HepG2 (cell line): ENCODE data around the gene PRSS53.

ENCODE experiments used
- RFXANK ChIP-seq: IDR thresholded peaks from 2 replicates; pipeline ENCODE4 v1.6.1; 2016
- SALL2 ChIP-seq: sonication (generic); formaldehyde crosslinking; IDR thresholded peaks from 2 replicates; pipeline ENCODE4 v1.8.1; 2023; ENCODE audit warnings: mild to moderate bottlenecking, missing genetic modification reagents, inconsistent platforms
- TF ChIP-seq, protein P1 (sequence below): sonication (generic); formaldehyde crosslinking; conservative IDR thresholded peaks from 2 replicates; pipeline ENCODE4 v1.4.0; 2020; ENCODE audit warnings: missing genetic modification reagents

DNA sequence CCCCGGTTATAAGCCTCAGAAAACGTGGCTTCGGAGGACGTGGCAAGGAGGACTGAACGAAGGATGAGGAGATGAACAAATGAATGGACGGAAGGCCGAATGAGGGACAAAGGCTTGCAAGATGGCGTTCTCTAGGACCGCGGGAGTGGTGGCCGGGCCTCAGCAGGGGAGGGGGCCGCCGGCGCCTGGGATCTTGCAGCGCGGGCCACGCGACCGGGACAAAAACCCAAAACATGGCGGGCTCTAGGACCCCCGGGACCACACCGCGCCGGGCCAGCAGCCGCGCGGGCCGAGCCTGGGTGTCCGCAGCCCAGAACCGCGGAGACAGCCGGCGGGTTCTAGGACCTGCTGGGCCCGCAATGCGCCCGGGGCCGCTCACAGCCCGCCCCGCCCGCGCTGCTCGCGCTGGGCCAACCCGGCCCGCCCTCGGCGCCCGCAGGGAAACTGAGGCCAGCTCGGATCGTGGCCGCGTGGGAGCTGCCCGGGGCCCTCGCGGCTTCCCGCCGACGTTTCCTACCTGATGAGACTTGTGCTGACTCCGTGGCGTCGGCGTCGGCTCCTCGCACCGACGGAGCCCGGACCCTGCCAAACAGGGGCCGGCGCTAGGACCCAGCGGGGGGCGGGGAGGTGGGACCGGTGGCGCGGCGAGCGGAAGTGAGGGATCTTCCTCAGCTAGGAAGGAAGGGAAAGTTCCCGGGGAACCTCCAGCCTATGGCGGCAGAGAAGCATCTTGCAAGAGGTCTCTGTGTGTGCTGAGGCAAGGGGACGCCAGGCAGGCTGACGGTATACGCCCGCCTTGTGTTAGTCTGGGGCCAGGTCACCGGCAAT, 15.4 kb downstream of the PRSS53 start:
- TF ChIP-seq RFXANK (CRISPR knock-in tag) (no peak), SALL2 (CRISPR knock-in tag) (peak; percentile 95; the same call in 1 of the 2 replicates)
- TF ChIP-seq, protein P1, sequence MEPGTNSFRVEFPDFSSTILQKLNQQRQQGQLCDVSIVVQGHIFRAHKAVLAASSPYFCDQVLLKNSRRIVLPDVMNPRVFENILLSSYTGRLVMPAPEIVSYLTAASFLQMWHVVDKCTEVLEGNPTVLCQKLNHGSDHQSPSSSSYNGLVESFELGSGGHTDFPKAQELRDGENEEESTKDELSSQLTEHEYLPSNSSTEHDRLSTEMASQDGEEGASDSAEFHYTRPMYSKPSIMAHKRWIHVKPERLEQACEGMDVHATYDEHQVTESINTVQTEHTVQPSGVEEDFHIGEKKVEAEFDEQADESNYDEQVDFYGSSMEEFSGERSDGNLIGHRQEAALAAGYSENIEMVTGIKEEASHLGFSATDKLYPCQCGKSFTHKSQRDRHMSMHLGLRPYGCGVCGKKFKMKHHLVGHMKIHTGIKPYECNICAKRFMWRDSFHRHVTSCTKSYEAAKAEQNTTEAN, result peak; percentile 79
